ENCODE results near the gene PAK1.

The PAK1 gene

DNA sequence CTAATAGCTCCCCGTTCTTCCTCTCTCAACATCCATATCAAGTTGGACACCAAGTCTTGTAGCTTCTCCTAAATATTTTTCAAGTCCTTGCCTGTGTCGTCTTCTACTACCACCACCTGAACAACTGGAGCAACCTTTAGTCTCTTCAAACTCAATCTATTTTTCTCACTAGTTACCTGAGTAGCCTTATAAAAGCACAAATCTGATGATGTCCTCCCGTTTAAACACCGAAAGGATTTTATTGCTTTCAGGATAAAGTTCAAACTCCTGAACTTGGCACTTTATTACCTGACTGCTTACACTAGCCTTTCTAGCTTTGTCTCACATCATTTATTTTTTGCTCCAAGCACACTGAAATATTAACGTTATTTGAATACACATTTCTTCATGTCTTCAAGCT is 1.3 kb upstream of the PAK1 start:
- Histone ChIP-seq H3K9me3 (ENCODE audit: control insufficient read depth in 2 of 2, low read length in 2 of 2) (no peaks in the 10 kb centered on the region), H3K4me3 (ENCODE audit: low read length in 2 of 2) (no peak overlapping the region), H3K9ac (ENCODE audit: low read length in 2 of 2) (no peak overlapping the region), H3K27ac (ENCODE audit: low read length) (no peak overlapping the region), H3K4me1 (ENCODE audit: control insufficient read depth, insufficient read depth, low read length) (no peaks in the 10 kb centered on the region), H3K36me3 (ENCODE audit: control insufficient read depth in 2 of 2, insufficient read depth in 2 of 2, low read length in 2 of 2) (no peaks in the 10 kb centered on the region), H3K27me3 (ENCODE audit: control insufficient read depth in 1 of 2, insufficient read depth in 2 of 2, low read length in 2 of 2) (no peaks in the 10 kb centered on the region)

- no peaks in the 10 kb centered on the region for H3K27me3 ChIP-seq (ENCODE audit: control insufficient read depth in 1 of 2, insufficient read depth in 2 of 2, low read length in 2 of 2)
- no peaks in the 10 kb centered on the region for H3K36me3 ChIP-seq (ENCODE audit: control insufficient read depth in 2 of 2, insufficient read depth in 2 of 2, low read length in 2 of 2)
- no peaks in the 10 kb centered on the region for H3K9me3 ChIP-seq (ENCODE audit: control insufficient read depth in 2 of 2, low read length in 2 of 2)
- peak overlapping the region; percentile 58 for H3K27ac ChIP-seq (ENCODE audit: low read length)
- peak overlapping the region; percentile 57 to 75 for H3K4me3 ChIP-seq (ENCODE audit: low read length in 2 of 2)
- H3K4me1 ChIP-seq (ENCODE audit: control insufficient read depth, insufficient read depth, low read length): no peaks in the 10 kb centered on the region
- H3K9ac ChIP-seq (ENCODE audit: low read length in 2 of 2): peak overlapping the region; percentile 40 to 73
These were observed 778 bp upstream of the PAK1 start for GRCh38 chr11:77474684-77475060.

GRCh38 chr11:77472991-77473800 is 698 bp downstream of the PAK1 start:
- no peaks in the 10 kb centered on the region for H3K4me1 ChIP-seq (ENCODE audit: control insufficient read depth, insufficient read depth, low read length)
- peak overlapping the region; percentile 57 to 75 for H3K4me3 ChIP-seq (ENCODE audit: low read length in 2 of 2)
- no peak overlapping the region for H3K27ac ChIP-seq (ENCODE audit: low read length)
- H3K36me3 ChIP-seq (ENCODE audit: control insufficient read depth in 2 of 2, insufficient read depth in 2 of 2, low read length in 2 of 2): no peaks in the 10 kb centered on the region
- no peaks in the 10 kb centered on the region for H3K9me3 ChIP-seq (ENCODE audit: control insufficient read depth in 2 of 2, low read length in 2 of 2)
- peak overlapping the region; percentile 52 to 71 for H3K9ac ChIP-seq (ENCODE audit: low read length in 2 of 2)
- H3K27me3 ChIP-seq (ENCODE audit: control insufficient read depth in 1 of 2, insufficient read depth in 2 of 2, low read length in 2 of 2): no peaks in the 10 kb centered on the region

DNA sequence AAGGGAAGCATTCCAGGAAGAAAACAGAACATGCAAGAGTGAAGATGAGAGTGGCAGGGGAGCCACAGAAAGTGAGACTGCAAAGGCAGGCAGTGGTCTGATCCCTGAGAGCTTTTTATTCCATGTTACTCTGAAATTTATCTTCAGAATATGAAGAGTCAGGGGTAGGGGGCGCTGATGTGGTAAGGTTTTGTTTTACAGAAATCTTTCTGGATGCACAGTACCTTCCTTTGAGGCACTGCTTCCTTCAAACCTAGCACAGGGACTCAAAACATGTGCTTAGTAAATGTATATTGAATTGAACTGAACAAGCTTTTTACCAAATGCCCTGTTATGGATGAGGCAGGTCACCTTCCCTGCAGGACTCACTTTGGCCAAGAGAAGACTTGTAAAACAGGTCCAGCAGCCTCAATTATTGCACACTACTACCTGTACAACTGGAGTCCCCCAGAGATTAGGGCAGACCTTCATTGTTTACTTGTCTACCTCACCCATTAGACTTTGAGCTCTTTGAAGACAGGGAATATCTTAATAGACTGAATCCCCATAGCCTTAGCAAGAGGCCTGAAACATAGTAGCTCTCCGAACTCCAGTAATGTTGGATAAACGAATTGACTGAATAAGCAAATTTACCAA is 2.2 kb downstream of the PAK1 start:
- no peaks in the 10 kb centered on the region for H3K9me3 ChIP-seq (ENCODE audit: control insufficient read depth in 2 of 2, low read length in 2 of 2)
- H3K27me3 ChIP-seq (ENCODE audit: control insufficient read depth in 1 of 2, insufficient read depth in 2 of 2, low read length in 2 of 2): no peaks in the 10 kb centered on the region
- H3K4me1 ChIP-seq (ENCODE audit: control insufficient read depth, insufficient read depth, low read length): no peaks in the 10 kb centered on the region
- no peak overlapping the region for H3K27ac ChIP-seq (ENCODE audit: low read length)
- H3K4me3 ChIP-seq (ENCODE audit: low read length in 2 of 2): no peak overlapping the region
- H3K9ac ChIP-seq (ENCODE audit: low read length in 2 of 2): no peak overlapping the region
- H3K36me3 ChIP-seq (ENCODE audit: control insufficient read depth in 2 of 2, insufficient read depth in 2 of 2, low read length in 2 of 2): no peaks in the 10 kb centered on the region

GRCh38 chr11:77470971-77471370 is 2.9 kb downstream of the PAK1 start:
- Histone ChIP-seq H3K27ac (ENCODE audit: low read length) (no peak overlapping the region), H3K9me3 (ENCODE audit: control insufficient read depth in 2 of 2, low read length in 2 of 2) (no peaks in the 10 kb centered on the region), H3K4me3 (ENCODE audit: low read length in 2 of 2) (no peak overlapping the region), H3K27me3 (ENCODE audit: control insufficient read depth in 1 of 2, insufficient read depth in 2 of 2, low read length in 2 of 2) (no peaks in the 10 kb centered on the region), H3K4me1 (ENCODE audit: control insufficient read depth, insufficient read depth, low read length) (no peaks in the 10 kb centered on the region), H3K36me3 (ENCODE audit: control insufficient read depth in 2 of 2, insufficient read depth in 2 of 2, low read length in 2 of 2) (no peaks in the 10 kb centered on the region), H3K9ac (ENCODE audit: low read length in 2 of 2) (no peak overlapping the region)

DNA sequence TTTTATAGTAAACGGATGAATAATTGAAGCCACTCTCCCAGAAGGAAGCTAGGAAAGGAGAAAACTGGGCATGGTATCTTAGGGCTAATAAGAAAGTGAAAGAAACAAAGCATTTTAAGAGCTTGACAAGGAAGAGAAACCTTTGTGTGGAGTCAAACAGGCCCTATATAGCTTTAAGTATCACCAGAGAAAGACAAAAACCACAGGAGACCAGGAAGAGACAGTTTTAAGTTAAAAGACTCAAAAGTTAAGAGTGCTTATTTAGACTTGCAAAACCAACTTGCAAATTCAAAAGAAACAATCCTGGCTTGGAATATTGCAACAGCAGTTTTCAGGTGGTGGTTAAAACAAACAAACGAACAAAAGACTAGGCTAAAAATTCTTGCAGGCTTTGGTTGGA is 3.4 kb downstream of the PAK1 start:
- H3K4me3 ChIP-seq (ENCODE audit: low read length in 2 of 2): no peak overlapping the region
- no peaks in the 10 kb centered on the region for H3K27me3 ChIP-seq (ENCODE audit: control insufficient read depth in 1 of 2, insufficient read depth in 2 of 2, low read length in 2 of 2)
- H3K9me3 ChIP-seq (ENCODE audit: control insufficient read depth in 2 of 2, low read length in 2 of 2): no peaks in the 10 kb centered on the region
- no peak overlapping the region for H3K27ac ChIP-seq (ENCODE audit: low read length)
- no peak overlapping the region for H3K9ac ChIP-seq (ENCODE audit: low read length in 2 of 2)
- no peaks in the 10 kb centered on the region for H3K4me1 ChIP-seq (ENCODE audit: control insufficient read depth, insufficient read depth, low read length)
- no peaks in the 10 kb centered on the region for H3K36me3 ChIP-seq (ENCODE audit: control insufficient read depth in 2 of 2, insufficient read depth in 2 of 2, low read length in 2 of 2)

DNA sequence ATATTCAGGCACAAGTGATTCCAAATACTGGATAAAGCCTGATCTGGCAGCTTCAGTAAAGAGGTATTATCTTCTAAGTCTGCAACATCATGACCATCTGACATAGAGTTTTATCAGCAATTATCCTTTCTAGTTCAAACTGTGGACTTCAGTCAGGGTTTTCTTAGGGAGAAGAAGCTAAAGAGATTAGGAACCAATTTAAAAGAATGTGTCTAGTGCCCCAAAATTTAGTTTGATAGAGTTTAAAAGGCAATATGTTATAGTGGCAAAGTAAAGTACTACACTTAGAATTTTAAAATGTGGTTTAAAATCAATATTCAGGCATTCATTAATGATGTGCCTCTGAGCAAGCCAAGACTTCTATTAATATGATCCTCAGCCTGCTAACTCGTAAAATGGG is 5.4 kb downstream of the PAK1 start:
- H3K9ac ChIP-seq (ENCODE audit: low read length in 2 of 2): no peak overlapping the region
- no peaks in the 10 kb centered on the region for H3K9me3 ChIP-seq (ENCODE audit: control insufficient read depth in 2 of 2, low read length in 2 of 2)
- H3K4me3 ChIP-seq (ENCODE audit: low read length in 2 of 2): no peak overlapping the region
- H3K27me3 ChIP-seq (ENCODE audit: control insufficient read depth in 1 of 2, insufficient read depth in 2 of 2, low read length in 2 of 2): no peaks in the 10 kb centered on the region
- no peaks in the 10 kb centered on the region for H3K4me1 ChIP-seq (ENCODE audit: control insufficient read depth, insufficient read depth, low read length)
- no peaks in the 10 kb centered on the region for H3K36me3 ChIP-seq (ENCODE audit: control insufficient read depth in 2 of 2, insufficient read depth in 2 of 2, low read length in 2 of 2)
- H3K27ac ChIP-seq (ENCODE audit: low read length): no peak overlapping the region

DNA sequence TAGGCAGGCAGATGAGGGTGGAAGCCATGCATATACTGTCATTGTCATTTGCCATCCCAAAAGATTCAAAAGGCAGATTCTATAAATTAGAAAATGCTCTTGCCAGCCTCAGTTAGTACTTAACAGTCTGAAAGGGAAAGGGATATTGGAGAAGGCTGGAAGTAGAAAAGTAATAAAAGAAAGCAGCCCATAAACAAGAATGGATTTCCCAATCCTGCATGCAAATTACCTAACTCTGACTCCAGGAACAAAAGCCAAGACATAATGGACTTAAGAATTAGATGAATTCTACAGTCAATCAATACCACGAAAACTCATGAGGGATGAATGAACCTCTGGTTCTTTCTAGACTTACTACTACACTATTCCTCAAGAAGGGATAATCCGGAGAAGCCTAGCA is 5.9 kb downstream of the PAK1 start:
- no peak overlapping the region for H3K27ac ChIP-seq (ENCODE audit: low read length)
- no peaks in the 10 kb centered on the region for H3K27me3 ChIP-seq (ENCODE audit: control insufficient read depth in 1 of 2, insufficient read depth in 2 of 2, low read length in 2 of 2)
- no peak overlapping the region for H3K9ac ChIP-seq (ENCODE audit: low read length in 2 of 2)
- no peaks in the 10 kb centered on the region for H3K36me3 ChIP-seq (ENCODE audit: control insufficient read depth in 2 of 2, insufficient read depth in 2 of 2, low read length in 2 of 2)
- no peak overlapping the region for H3K4me3 ChIP-seq (ENCODE audit: low read length in 2 of 2)
- H3K9me3 ChIP-seq (ENCODE audit: control insufficient read depth in 2 of 2, low read length in 2 of 2): no peaks in the 10 kb centered on the region
- H3K4me1 ChIP-seq (ENCODE audit: control insufficient read depth, insufficient read depth, low read length): no peaks in the 10 kb centered on the region

- H3K4me3 ChIP-seq (ENCODE audit: low read length in 2 of 2): no peak overlapping the region
- H3K27me3 ChIP-seq (ENCODE audit: control insufficient read depth in 1 of 2, insufficient read depth in 2 of 2, low read length in 2 of 2): no peaks in the 10 kb centered on the region
- no peaks in the 10 kb centered on the region for H3K36me3 ChIP-seq (ENCODE audit: control insufficient read depth in 2 of 2, insufficient read depth in 2 of 2, low read length in 2 of 2)
- no peaks in the 10 kb centered on the region for H3K9me3 ChIP-seq (ENCODE audit: control insufficient read depth in 2 of 2, low read length in 2 of 2)
- H3K27ac ChIP-seq (ENCODE audit: low read length): no peak overlapping the region
- no peaks in the 10 kb centered on the region for H3K4me1 ChIP-seq (ENCODE audit: control insufficient read depth, insufficient read depth, low read length)
- H3K9ac ChIP-seq (ENCODE audit: low read length in 2 of 2): no peak overlapping the region
These were observed 6.7 kb downstream of the PAK1 start for GRCh38 chr11:77467233-77467632.

DNA sequence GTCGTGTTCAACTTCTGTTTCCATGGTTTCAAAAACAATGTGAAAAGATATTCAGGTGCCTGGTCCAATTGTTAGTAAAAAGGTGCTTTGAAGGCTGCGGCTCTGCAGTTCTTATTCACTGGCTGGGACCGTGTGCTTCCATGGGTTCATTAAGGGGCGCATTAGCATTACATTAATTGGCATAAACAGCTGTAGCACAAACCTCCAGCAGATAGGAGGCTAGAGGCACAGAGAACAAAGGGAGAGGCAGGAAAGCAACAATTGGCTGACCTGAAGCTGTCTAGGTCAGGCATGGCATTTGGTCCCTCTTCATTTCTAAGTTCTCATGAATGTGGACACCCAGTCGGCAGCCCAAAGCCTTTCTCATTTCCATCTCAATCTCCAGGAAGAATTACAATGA is 16.6 kb downstream of the PAK1 start:
- no peaks in the 10 kb centered on the region for H3K4me1 ChIP-seq (ENCODE audit: control insufficient read depth, insufficient read depth, low read length)
- no peak overlapping the region for H3K4me3 ChIP-seq (ENCODE audit: low read length in 2 of 2)
- no peaks in the 10 kb centered on the region for H3K36me3 ChIP-seq (ENCODE audit: control insufficient read depth in 2 of 2, insufficient read depth in 2 of 2, low read length in 2 of 2)
- H3K27me3 ChIP-seq (ENCODE audit: control insufficient read depth in 1 of 2, insufficient read depth in 2 of 2, low read length in 2 of 2): no peaks in the 10 kb centered on the region
- no peak overlapping the region for H3K27ac ChIP-seq (ENCODE audit: low read length)
- H3K9ac ChIP-seq (ENCODE audit: low read length in 2 of 2): no peak overlapping the region
- H3K9me3 ChIP-seq (ENCODE audit: control insufficient read depth in 2 of 2, low read length in 2 of 2): no peaks in the 10 kb centered on the region

GRCh38 chr11:77455740-77456139 is 18.2 kb downstream of the PAK1 start:
- H3K4me3 ChIP-seq (ENCODE audit: low read length in 2 of 2): no peak overlapping the region
- no peak overlapping the region for H3K9ac ChIP-seq (ENCODE audit: low read length in 2 of 2)
- H3K27ac ChIP-seq (ENCODE audit: low read length): no peak overlapping the region
- H3K36me3 ChIP-seq (ENCODE audit: control insufficient read depth in 2 of 2, insufficient read depth in 2 of 2, low read length in 2 of 2): no peaks in the 10 kb centered on the region
- no peaks in the 10 kb centered on the region for H3K9me3 ChIP-seq (ENCODE audit: control insufficient read depth in 2 of 2, low read length in 2 of 2)
- no peaks in the 10 kb centered on the region for H3K27me3 ChIP-seq (ENCODE audit: control insufficient read depth in 1 of 2, insufficient read depth in 2 of 2, low read length in 2 of 2)
- H3K4me1 ChIP-seq (ENCODE audit: control insufficient read depth, insufficient read depth, low read length): no peaks in the 10 kb centered on the region

Measured in stomach smooth muscle (tissue), 2 donors.